HEK293 (cell line): ENCODE data around the gene BCAT1.
A peak's percentile ranks its signal among the peaks of the same experiment; 100 is the strongest.

Experiments used
- BCL11A ChIP-seq: fragments of 450-650 bp; formaldehyde crosslinking; IDR thresholded peaks from 2 replicates; pipeline ENCODE4 v1.5.1; 2016; ENCODE audit warnings: low read depth, missing biosample characterization, missing genetic modification characterization
- GLI4 ChIP-seq: fragments of 450-650 bp; formaldehyde crosslinking; IDR thresholded peaks from 2 replicates; pipeline ENCODE4 v1.5.1; 2016; ENCODE audit warnings: missing biosample characterization, missing genetic modification characterization
- PRDM6 ChIP-seq: fragments of 450-650 bp; formaldehyde crosslinking; IDR thresholded peaks from 2 replicates; pipeline ENCODE4 v1.5.1; 2017; ENCODE audit warnings: missing biosample characterization, missing genetic modification characterization
- WT1 ChIP-seq: fragments of 450-650 bp; formaldehyde crosslinking; IDR thresholded peaks from 2 replicates; pipeline ENCODE4 v1.5.1; 2016; ENCODE audit warnings: missing biosample characterization, missing genetic modification characterization
- YY1 ChIP-seq: fragments of 450-650 bp; formaldehyde crosslinking; IDR thresholded peaks from 2 replicates; pipeline ENCODE4 v1.5.1; 2018; ENCODE audit warnings: missing biosample characterization, missing genetic modification characterization
- ZBTB11 ChIP-seq: fragments of 450-650 bp; formaldehyde crosslinking; conservative IDR thresholded peaks from 2 replicates; pipeline ENCODE4 v1.5.1; 2016; ENCODE audit warnings: low read depth, missing biosample characterization, missing genetic modification characterization
- ZBTB17 ChIP-seq: fragments of 450-650 bp; formaldehyde crosslinking; IDR thresholded peaks from 2 replicates; pipeline ENCODE4 v1.5.1; 2016; ENCODE audit warnings: missing biosample characterization, missing genetic modification characterization
- ZFP69B ChIP-seq: fragments of 450-650 bp; formaldehyde crosslinking; IDR thresholded peaks from 2 replicates; pipeline ENCODE4 v1.5.1; 2016; ENCODE audit warnings: missing biosample characterization, missing genetic modification characterization
- ZIC2 ChIP-seq: fragments of 450-650 bp; formaldehyde crosslinking; IDR thresholded peaks from 2 replicates; pipeline ENCODE4 v1.5.1; 2016; ENCODE audit warnings: missing biosample characterization, missing genetic modification characterization
- ZNF10 ChIP-seq: fragments of 450-650 bp; formaldehyde crosslinking; IDR thresholded peaks from 2 replicates; pipeline ENCODE4 v1.5.1; 2017; ENCODE audit warnings: missing biosample characterization, missing genetic modification characterization
- ZNF146 ChIP-seq: fragments of 450-650 bp; formaldehyde crosslinking; IDR thresholded peaks from 2 replicates; pipeline ENCODE4 v1.5.1; 2016; ENCODE audit warnings: missing biosample characterization, missing genetic modification characterization
- ZNF391 ChIP-seq: fragments of 450-650 bp; formaldehyde crosslinking; IDR thresholded peaks from 2 replicates; pipeline ENCODE4 v1.5.1; 2016; ENCODE audit warnings: low read depth, missing biosample characterization, missing genetic modification characterization, borderline replicate concordance
- ZNF510 ChIP-seq: fragments of 450-650 bp; formaldehyde crosslinking; IDR thresholded peaks from 2 replicates; pipeline ENCODE4 v1.5.1; 2018; ENCODE audit warnings: mild to moderate bottlenecking, missing genetic modification characterization, missing biosample characterization; ENCODE audit not compliant: insufficient replicate concordance
- ZNF530 ChIP-seq: fragments of 450-650 bp; formaldehyde crosslinking; IDR thresholded peaks from 2 replicates; pipeline ENCODE4 v1.5.1; 2016; ENCODE audit warnings: low read depth, missing biosample characterization, missing genetic modification characterization
- ZNF600 ChIP-seq: fragments of 450-650 bp; formaldehyde crosslinking; IDR thresholded peaks from 2 replicates; pipeline ENCODE4 v1.5.1; 2016; ENCODE audit warnings: missing biosample characterization, missing genetic modification characterization
- TF ChIP-seq, protein P1 (sequence below): fragments of 450-650 bp; formaldehyde crosslinking; IDR thresholded peaks from 2 replicates; pipeline ENCODE4 v1.5.1; 2016; ENCODE audit warnings: missing biosample characterization, missing genetic modification characterization
- TF ChIP-seq, protein P2 (sequence below): fragments of 450-650 bp; formaldehyde crosslinking; IDR thresholded peaks from 2 replicates; pipeline ENCODE4; 2016; ENCODE audit warnings: missing biosample characterization, missing genetic modification characterization
- TF ChIP-seq, protein P3 (sequence below): fragments of 450-650 bp; formaldehyde crosslinking; IDR thresholded peaks from 2 replicates; pipeline ENCODE4 v1.5.1; 2016; ENCODE audit warnings: missing biosample characterization, missing genetic modification characterization
- TF ChIP-seq, protein P4 (sequence below): fragments of 450-650 bp; formaldehyde crosslinking; IDR thresholded peaks from 2 replicates; pipeline ENCODE4 v1.5.1; 2016; ENCODE audit warnings: missing biosample characterization, missing genetic modification characterization
- TF ChIP-seq, protein P5 (sequence below): fragments of 450-650 bp; formaldehyde crosslinking; IDR thresholded peaks from 2 replicates; pipeline ENCODE4 v1.5.1; 2016; ENCODE audit warnings: missing biosample characterization, missing genetic modification characterization

BCAT1 gene

GRCh38 chr12:24937553-24938244, 11.2 kb downstream of the BCAT1 start (continued):
- no peak for TF ChIP-seq ZNF530 (tag by site-specific recombination)
- TF ChIP-seq ZBTB17 (tag by site-specific recombination), result peak; percentile 70
- TF ChIP-seq, protein P1, sequence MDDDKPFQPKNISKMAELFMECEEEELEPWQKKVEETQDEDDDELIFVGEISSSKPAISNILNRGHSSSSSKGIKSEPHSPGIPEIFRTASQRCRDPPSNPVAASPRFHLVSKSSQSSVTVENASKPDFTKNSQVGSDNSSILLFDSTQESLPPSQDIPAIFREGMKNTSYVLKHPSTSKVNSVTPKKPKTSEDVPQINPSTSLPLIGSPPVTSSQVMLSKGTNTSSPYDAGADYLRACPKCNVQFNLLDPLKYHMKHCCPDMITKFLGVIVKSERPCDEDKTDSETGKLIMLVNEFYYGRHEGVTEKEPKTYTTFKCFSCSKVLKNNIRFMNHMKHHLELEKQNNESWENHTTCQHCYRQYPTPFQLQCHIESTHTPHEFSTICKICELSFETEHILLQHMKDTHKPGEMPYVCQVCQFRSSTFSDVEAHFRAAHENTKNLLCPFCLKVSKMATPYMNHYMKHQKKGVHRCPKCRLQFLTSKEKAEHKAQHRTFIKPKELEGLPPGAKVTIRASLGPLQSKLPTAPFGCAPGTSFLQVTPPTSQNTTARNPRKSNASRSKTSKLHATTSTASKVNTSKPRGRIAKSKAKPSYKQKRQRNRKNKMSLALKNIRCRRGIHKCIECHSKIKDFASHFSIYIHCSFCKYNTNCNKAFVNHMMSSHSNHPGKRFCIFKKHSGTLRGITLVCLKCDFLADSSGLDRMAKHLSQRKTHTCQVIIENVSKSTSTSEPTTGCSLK, result no peak
- TF ChIP-seq PRDM6, result peak; percentile 15; the same call in 1 of the 2 replicates
- TF ChIP-seq ZNF510 (tag by site-specific recombination), result no peak
- peak; percentile 40; the same call in 1 of the 2 replicates for TF ChIP-seq ZNF600 (tag by site-specific recombination)
- TF ChIP-seq, protein P2, sequence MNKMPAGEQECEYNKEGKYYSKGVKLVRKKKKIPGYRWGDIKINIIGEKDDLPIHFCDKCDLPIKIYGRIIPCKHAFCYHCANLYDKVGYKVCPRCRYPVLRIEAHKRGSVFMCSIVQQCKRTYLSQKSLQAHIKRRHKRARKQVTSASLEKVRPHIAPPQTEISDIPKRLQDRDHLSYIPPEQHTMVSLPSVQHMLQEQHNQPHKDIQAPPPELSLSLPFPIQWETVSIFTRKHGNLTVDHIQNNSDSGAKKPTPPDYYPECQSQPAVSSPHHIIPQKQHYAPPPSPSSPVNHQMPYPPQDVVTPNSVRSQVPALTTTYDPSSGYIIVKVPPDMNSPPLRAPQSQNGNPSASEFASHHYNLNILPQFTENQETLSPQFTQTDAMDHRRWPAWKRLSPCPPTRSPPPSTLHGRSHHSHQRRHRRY (tag by site-specific recombination), result no peak
- TF ChIP-seq ZNF10 (tag by site-specific recombination), result no peak
- TF ChIP-seq ZBTB11 (tag by site-specific recombination), result no peak
- no peak for TF ChIP-seq BCL11A
- TF ChIP-seq, protein P3, sequence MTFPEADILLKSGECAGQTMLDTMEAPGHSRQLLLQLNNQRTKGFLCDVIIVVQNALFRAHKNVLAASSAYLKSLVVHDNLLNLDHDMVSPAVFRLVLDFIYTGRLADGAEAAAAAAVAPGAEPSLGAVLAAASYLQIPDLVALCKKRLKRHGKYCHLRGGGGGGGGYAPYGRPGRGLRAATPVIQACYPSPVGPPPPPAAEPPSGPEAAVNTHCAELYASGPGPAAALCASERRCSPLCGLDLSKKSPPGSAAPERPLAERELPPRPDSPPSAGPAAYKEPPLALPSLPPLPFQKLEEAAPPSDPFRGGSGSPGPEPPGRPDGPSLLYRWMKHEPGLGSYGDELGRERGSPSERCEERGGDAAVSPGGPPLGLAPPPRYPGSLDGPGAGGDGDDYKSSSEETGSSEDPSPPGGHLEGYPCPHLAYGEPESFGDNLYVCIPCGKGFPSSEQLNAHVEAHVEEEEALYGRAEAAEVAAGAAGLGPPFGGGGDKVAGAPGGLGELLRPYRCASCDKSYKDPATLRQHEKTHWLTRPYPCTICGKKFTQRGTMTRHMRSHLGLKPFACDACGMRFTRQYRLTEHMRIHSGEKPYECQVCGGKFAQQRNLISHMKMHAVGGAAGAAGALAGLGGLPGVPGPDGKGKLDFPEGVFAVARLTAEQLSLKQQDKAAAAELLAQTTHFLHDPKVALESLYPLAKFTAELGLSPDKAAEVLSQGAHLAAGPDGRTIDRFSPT (tag by site-specific recombination), result peak; percentile 65
- TF ChIP-seq ZFP69B (tag by site-specific recombination), result no peak
- TF ChIP-seq, protein P4, sequence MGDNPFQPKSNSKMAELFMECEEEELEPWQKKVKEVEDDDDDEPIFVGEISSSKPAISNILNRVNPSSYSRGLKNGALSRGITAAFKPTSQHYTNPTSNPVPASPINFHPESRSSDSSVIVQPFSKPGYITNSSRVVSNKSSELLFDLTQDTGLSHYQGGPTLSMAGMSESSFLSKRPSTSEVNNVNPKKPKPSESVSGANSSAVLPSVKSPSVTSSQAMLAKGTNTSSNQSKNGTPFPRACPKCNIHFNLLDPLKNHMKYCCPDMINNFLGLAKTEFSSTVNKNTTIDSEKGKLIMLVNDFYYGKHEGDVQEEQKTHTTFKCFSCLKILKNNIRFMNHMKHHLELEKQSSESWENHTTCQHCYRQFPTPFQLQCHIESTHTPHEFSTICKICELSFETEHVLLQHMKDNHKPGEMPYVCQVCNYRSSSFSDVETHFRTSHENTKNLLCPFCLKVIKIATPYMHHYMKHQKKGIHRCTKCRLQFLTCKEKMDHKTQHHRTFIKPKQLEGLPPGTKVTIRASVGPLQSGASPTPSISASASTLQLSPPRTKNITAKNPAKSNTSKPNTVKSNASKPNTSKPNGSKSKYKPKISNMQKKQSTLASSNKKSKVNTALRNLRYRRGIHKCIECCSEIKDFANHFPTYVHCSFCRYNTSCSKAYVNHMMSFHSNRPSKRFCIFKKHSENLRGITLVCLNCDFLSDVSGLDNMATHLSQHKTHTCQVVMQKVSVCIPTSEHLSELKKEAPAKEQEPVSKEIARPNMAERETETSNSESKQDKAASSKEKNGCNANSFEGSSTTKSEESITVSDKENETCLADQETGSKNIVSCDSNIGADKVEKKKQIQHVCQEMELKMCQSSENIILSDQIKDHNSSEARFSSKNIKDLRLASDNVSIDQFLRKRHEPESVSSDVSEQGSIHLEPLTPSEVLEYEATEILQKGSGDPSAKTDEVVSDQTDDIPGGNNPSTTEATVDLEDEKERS (tag by site-specific recombination), result no peak
- TF ChIP-seq WT1 (tag by site-specific recombination), result peak; percentile 76; the same call in 1 of the 2 replicates
- no peak for TF ChIP-seq ZNF146 (tag by site-specific recombination)
- no peak for TF ChIP-seq ZNF391 (tag by site-specific recombination)
- TF ChIP-seq GLI4 (tag by site-specific recombination), result no peak
- 0 out of 2 replicates have a peak, but pooled peaks have one; percentile 20 for TF ChIP-seq ZIC2
- TF ChIP-seq, protein P5, sequence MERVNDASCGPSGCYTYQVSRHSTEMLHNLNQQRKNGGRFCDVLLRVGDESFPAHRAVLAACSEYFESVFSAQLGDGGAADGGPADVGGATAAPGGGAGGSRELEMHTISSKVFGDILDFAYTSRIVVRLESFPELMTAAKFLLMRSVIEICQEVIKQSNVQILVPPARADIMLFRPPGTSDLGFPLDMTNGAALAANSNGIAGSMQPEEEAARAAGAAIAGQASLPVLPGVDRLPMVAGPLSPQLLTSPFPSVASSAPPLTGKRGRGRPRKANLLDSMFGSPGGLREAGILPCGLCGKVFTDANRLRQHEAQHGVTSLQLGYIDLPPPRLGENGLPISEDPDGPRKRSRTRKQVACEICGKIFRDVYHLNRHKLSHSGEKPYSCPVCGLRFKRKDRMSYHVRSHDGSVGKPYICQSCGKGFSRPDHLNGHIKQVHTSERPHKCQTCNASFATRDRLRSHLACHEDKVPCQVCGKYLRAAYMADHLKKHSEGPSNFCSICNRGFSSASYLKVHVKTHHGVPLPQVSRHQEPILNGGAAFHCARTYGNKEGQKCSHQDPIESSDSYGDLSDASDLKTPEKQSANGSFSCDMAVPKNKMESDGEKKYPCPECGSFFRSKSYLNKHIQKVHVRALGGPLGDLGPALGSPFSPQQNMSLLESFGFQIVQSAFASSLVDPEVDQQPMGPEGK (tag by site-specific recombination), result peak; percentile 20; the same call in 1 of the 2 replicates
- no peak for TF ChIP-seq YY1 (tag by site-specific recombination)
